GM23338 (cell line): ENCODE measurements around the gene MAPK1.

Experiments
- CREB1 ChIP-seq: fragments of 250-450 bp; sonication (Bioruptor Pico); IDR thresholded peaks from 2 replicates; pipeline ENCODE4 v1.5.0; 2020; ENCODE audit warnings: low read depth, mild to moderate bottlenecking, moderate library complexity
- EZH2 ChIP-seq: fragments of 200-600 bp; sonication (generic); IDR thresholded peaks from one replicate; pipeline ENCODE4 v1.8.0; 2017; ENCODE audit warnings: antibody characterized with exemption, mild to moderate bottlenecking, low read depth; ENCODE audit not compliant: unreplicated experiment
- EZH2phosphoT487 ChIP-seq: fragments of 200-600 bp; sonication (generic); IDR thresholded peaks from one replicate; pipeline ENCODE4 v1.8.1; 2018; ENCODE audit warnings: antibody characterized with exemption; ENCODE audit not compliant: unreplicated experiment
- JUNB ChIP-seq: IDR thresholded peaks from one replicate; pipeline ENCODE4 v1.6.1; 2016; ENCODE audit warnings: antibody characterized with exemption; ENCODE audit not compliant: unreplicated experiment
- POLR2AphosphoS5 ChIP-seq: IDR thresholded peaks from 2 replicates; pipeline ENCODE4 v1.6.1; 2016; ENCODE audit warnings: antibody characterized with exemption, low read depth
- TF ChIP-seq, protein P1 (sequence below), 2 experiments: fragments of 200-600 bp in 1 of 2; sonication (generic) in 1 of 2; conservative IDR thresholded peaks; 2 replicates each; pipeline versions ENCODE4 v1.5.1 to v1.6.1; 2016 to 2017; ENCODE audit warnings: antibody characterized with exemption in 2 of 2, low read depth in 2 of 2, mild to moderate bottlenecking in 2 of 2, moderate library complexity in 1 of 2
- TF ChIP-seq, protein P2 (sequence below): IDR thresholded peaks from one replicate; pipeline ENCODE4 v1.6.1; 2018; ENCODE audit warnings: antibody characterized with exemption; ENCODE audit not compliant: unreplicated experiment

DNA sequence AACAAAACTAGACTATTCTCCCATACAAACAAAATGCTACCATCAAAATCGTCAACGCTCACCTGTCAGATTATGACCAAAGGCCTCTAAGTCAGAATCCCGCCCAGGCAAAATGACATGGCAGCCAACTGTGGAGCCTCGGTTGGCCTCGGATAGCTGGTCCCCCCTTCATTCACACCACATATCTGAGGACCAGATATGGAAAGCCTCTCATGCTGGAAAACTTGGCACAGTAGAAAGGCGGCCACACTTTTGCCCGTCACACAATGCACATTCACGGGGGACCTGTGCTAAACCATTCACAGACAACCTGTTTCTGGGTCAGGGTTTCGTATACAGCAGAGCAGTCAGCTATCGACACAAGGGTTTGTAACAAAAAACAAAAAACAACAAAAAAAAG is 11.2 kb downstream of the MAPK1 start:
- no peak for TF ChIP-seq EZH2
- TF ChIP-seq, protein P1, sequence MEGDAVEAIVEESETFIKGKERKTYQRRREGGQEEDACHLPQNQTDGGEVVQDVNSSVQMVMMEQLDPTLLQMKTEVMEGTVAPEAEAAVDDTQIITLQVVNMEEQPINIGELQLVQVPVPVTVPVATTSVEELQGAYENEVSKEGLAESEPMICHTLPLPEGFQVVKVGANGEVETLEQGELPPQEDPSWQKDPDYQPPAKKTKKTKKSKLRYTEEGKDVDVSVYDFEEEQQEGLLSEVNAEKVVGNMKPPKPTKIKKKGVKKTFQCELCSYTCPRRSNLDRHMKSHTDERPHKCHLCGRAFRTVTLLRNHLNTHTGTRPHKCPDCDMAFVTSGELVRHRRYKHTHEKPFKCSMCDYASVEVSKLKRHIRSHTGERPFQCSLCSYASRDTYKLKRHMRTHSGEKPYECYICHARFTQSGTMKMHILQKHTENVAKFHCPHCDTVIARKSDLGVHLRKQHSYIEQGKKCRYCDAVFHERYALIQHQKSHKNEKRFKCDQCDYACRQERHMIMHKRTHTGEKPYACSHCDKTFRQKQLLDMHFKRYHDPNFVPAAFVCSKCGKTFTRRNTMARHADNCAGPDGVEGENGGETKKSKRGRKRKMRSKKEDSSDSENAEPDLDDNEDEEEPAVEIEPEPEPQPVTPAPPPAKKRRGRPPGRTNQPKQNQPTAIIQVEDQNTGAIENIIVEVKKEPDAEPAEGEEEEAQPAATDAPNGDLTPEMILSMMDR (conservative IDR thresholded peaks at IDR 0.05; ENCODE audit: low read depth in 2 of 2), result no peak
- no peak for TF ChIP-seq POLR2AphosphoS5
- no peak for TF ChIP-seq CREB1
- TF ChIP-seq, protein P2, sequence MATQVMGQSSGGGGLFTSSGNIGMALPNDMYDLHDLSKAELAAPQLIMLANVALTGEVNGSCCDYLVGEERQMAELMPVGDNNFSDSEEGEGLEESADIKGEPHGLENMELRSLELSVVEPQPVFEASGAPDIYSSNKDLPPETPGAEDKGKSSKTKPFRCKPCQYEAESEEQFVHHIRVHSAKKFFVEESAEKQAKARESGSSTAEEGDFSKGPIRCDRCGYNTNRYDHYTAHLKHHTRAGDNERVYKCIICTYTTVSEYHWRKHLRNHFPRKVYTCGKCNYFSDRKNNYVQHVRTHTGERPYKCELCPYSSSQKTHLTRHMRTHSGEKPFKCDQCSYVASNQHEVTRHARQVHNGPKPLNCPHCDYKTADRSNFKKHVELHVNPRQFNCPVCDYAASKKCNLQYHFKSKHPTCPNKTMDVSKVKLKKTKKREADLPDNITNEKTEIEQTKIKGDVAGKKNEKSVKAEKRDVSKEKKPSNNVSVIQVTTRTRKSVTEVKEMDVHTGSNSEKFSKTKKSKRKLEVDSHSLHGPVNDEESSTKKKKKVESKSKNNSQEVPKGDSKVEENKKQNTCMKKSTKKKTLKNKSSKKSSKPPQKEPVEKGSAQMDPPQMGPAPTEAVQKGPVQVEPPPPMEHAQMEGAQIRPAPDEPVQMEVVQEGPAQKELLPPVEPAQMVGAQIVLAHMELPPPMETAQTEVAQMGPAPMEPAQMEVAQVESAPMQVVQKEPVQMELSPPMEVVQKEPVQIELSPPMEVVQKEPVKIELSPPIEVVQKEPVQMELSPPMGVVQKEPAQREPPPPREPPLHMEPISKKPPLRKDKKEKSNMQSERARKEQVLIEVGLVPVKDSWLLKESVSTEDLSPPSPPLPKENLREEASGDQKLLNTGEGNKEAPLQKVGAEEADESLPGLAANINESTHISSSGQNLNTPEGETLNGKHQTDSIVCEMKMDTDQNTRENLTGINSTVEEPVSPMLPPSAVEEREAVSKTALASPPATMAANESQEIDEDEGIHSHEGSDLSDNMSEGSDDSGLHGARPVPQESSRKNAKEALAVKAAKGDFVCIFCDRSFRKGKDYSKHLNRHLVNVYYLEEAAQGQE, result no peak
- no peak for TF ChIP-seq EZH2phosphoT487
- TF ChIP-seq JUNB, result no peak
